ENCODE data around the gene TLR6. TPM values are rescaled to one million over a fixed set of nuclear protein-coding genes. Genes with fewer than 3 reads are reported as not detected.

Gene TLR6
- total RNA-seq, 1 experiment from 2014 or later, result 0.11 TPM

DNA sequence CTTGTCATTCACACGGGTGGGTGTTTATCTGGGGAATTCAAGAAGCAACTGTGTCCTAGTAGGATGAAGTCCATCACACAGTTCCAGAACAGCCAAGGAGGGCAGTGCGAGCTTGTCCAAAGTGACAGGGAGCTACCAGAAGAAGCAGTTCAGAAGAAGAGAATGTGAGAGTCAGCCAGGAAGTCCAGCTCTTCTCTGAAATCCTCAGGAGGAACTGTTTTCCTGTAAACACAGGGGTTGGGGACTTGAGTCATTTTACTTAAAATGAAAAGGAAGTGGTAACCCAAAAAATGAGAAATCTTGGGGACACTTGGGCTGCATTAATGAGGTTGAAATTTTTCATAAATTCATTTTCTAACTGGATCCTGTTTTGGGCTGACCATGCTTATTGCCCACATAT is 65.6 kb downstream of the TLR6 start (continued):
- TF ChIP-seq FOXP1 (CRISPR knock-in tag; IDR thresholded peaks at IDR 0.05; ENCODE audit: borderline replicate concordance) (no peak), TEAD1 (CRISPR knock-in tag; IDR thresholded peaks at IDR 0.05) (no peak), SMAD4 (CRISPR knock-in tag; IDR thresholded peaks at IDR 0.05) (no peak), MYBL2 (CRISPR knock-in tag; IDR thresholded peaks at IDR 0.05) (no peak), CREM (CRISPR knock-in tag; IDR thresholded peaks at IDR 0.05) (no peak), ZNF121 (CRISPR knock-in tag; IDR thresholded peaks at IDR 0.05) (no peak)

GRCh38 chr4:38788317-38788716 is 68.3 kb downstream of the TLR6 start:
- no peaks in the 10 kb centered on the region for H3K27me3 Mint-ChIP-seq (ENCODE audit: low read depth)
- no peak for ATAC-seq
- TF ChIP-seq CBFB (CRISPR knock-in tag; IDR thresholded peaks at IDR 0.05; ENCODE audit: low read depth) (no peak), TP53 (CRISPR knock-in tag; IDR thresholded peaks at IDR 0.05) (no peak), OVOL2 (CRISPR knock-in tag; IDR thresholded peaks at IDR 0.05; ENCODE audit: borderline replicate concordance) (no peak), ZNF317 (CRISPR knock-in tag; IDR thresholded peaks at IDR 0.05; ENCODE audit: borderline replicate concordance, low read depth) (no peak), IRF2 (CRISPR knock-in tag; IDR thresholded peaks at IDR 0.05; ENCODE audit: borderline replicate concordance, low read depth) (no peak), ATF1 (CRISPR knock-in tag; IDR thresholded peaks at IDR 0.05) (no peak), ZSCAN18 (CRISPR knock-in tag; IDR thresholded peaks at IDR 0.05) (no peak), HMGXB4 (CRISPR knock-in tag; IDR thresholded peaks at IDR 0.05) (no peak), ZNF263 (CRISPR knock-in tag; IDR thresholded peaks at IDR 0.05; ENCODE audit: low read depth) (no peak), SMAD4 (CRISPR knock-in tag; IDR thresholded peaks at IDR 0.05) (no peak), MYBL2 (CRISPR knock-in tag; IDR thresholded peaks at IDR 0.05) (no peak), JUN (CRISPR knock-in tag; IDR thresholded peaks at IDR 0.05) (no peak), FOXP1 (CRISPR knock-in tag; IDR thresholded peaks at IDR 0.05; ENCODE audit: borderline replicate concordance) (no peak), NFE2L1 (CRISPR knock-in tag; IDR thresholded peaks at IDR 0.05) (no peak), ZNF671 (CRISPR knock-in tag; IDR thresholded peaks at IDR 0.05) (no peak)
- TF ChIP-seq, protein P1, sequence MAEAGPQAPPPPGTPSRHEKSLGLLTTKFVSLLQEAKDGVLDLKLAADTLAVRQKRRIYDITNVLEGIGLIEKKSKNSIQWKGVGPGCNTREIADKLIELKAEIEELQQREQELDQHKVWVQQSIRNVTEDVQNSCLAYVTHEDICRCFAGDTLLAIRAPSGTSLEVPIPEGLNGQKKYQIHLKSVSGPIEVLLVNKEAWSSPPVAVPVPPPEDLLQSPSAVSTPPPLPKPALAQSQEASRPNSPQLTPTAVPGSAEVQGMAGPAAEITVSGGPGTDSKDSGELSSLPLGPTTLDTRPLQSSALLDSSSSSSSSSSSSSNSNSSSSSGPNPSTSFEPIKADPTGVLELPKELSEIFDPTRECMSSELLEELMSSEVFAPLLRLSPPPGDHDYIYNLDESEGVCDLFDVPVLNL (CRISPR knock-in tag; IDR thresholded peaks at IDR 0.05; ENCODE audit: borderline replicate concordance, low read depth), result no peak
- no peaks in the 10 kb centered on the region for H3K36me3 Mint-ChIP-seq
- ChIA-PET CTCF (no interaction called here), POLR2A (no interaction called here)
- no peak overlapping the region for H3K4me3 Mint-ChIP-seq
- H3K27ac Mint-ChIP-seq, result no peak overlapping the region
- H3K4me1 Mint-ChIP-seq, result no peaks in the 10 kb centered on the region
- peaks cover 4% of the 10 kb centered on the region; the same call in 1 of the 2 replicates for H3K9me3 Mint-ChIP-seq
- DNase-seq (ENCODE audit: low spot score), result no peak

GRCh38 chr4:38787693-38788092 is 68.9 kb downstream of the TLR6 start:
- H3K27me3 Mint-ChIP-seq (ENCODE audit: low read depth), result peaks cover 1% of the 10 kb centered on the region; the same call in 1 of the 2 replicates
- no peak overlapping the region for H3K27ac Mint-ChIP-seq
- CTCF ChIA-PET, result no interaction called here
- no peak overlapping the region for H3K4me3 Mint-ChIP-seq
- ATAC-seq, result no peak
- DNase-seq (ENCODE audit: low spot score), result no peak
- peaks cover 4% of the 10 kb centered on the region; the same call in 1 of the 2 replicates for H3K9me3 Mint-ChIP-seq
- POLR2A ChIA-PET, result no interaction called here
- no peaks in the 10 kb centered on the region for H3K36me3 Mint-ChIP-seq
- H3K4me1 Mint-ChIP-seq, result no peaks in the 10 kb centered on the region
- no peak for TF ChIP-seq MYBL2 (CRISPR knock-in tag; IDR thresholded peaks at IDR 0.05)
- no peak for TF ChIP-seq RELA (CRISPR knock-in tag; IDR thresholded peaks at IDR 0.05; ENCODE audit: borderline replicate concordance)
- no peak for TF ChIP-seq GABPB1 (CRISPR knock-in tag; IDR thresholded peaks at IDR 0.05)
- no peak for TF ChIP-seq ZSCAN18 (CRISPR knock-in tag; IDR thresholded peaks at IDR 0.05)
- TF ChIP-seq, protein P2, sequence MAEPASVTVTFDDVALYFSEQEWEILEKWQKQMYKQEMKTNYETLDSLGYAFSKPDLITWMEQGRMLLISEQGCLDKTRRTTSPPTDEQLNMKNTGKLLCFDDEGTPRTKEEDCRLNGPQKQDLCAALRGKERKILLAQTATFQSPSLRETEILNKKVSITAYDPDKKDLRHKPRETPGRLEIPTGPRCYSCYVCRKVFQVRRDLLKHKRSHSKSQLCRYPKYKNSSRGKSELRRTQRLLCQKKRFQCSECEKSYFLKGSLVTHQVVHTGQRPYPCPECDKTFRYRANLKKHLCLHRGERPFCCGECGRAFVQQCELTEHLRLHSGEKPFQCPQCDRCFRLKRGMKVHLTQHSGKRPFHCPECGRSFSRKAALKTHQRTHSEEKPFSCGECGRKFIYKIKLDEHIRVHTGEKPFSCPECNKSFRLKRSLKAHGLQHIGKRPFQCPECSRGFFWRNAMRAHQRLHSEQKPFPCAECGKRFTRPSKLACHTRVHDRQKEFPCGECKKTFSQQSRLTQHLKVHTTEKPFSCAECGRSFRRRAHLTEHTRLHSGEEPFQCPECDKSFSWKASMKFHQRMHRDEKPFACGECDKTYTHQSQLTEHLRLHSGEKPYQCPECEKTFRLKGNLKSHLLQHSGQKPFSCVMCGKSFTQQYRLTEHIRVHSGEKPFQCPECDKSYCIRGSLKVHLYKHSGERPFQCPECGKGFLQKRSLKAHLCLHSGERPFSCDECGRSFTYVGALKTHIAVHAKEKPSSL (CRISPR knock-in tag; conservative IDR thresholded peaks at IDR 0.05), result no peak
- no peak for TF ChIP-seq ETV6 (CRISPR knock-in tag; IDR thresholded peaks at IDR 0.05)
- no peak for TF ChIP-seq ZNF396 (CRISPR knock-in tag; IDR thresholded peaks at IDR 0.05; ENCODE audit: borderline replicate concordance)
- TF ChIP-seq AR (CRISPR knock-in tag; IDR thresholded peaks at IDR 0.05), result no peak
